HEK293 (cell line): ENCODE data around the gene FIBP.

ENCODE experiments used
- ATF2 ChIP-seq: fragments of 450-650 bp; formaldehyde crosslinking; IDR thresholded peaks from 2 replicates; pipeline ENCODE4 v1.5.1; 2016; ENCODE audit warnings: missing biosample characterization, missing genetic modification characterization, low read depth
- BCL11B ChIP-seq: fragments of 450-650 bp; formaldehyde crosslinking; IDR thresholded peaks from 2 replicates; pipeline ENCODE4 v1.5.1; 2016; ENCODE audit warnings: low read depth, missing biosample characterization, missing genetic modification characterization
- GFI1B ChIP-seq: fragments of 450-650 bp; formaldehyde crosslinking; IDR thresholded peaks from 2 replicates; pipeline ENCODE4 v1.5.1; 2016; ENCODE audit warnings: missing biosample characterization, missing genetic modification characterization
- GLI2 ChIP-seq: fragments of 450-650 bp; formaldehyde crosslinking; IDR thresholded peaks from 2 replicates; pipeline ENCODE4; 2017; ENCODE audit warnings: missing biosample characterization, missing genetic modification characterization, low read depth, borderline replicate concordance
- KLF10 ChIP-seq: fragments of 450-650 bp; IDR thresholded peaks from 2 replicates; pipeline ENCODE4 v1.5.1; 2018; ENCODE audit warnings: missing biosample characterization, mild to moderate bottlenecking, missing genetic modification characterization
- KLF16 ChIP-seq: fragments of 450-650 bp; formaldehyde crosslinking; IDR thresholded peaks from 2 replicates; pipeline ENCODE4 v1.5.1; 2017; ENCODE audit warnings: missing biosample characterization, missing genetic modification characterization
- OSR2 ChIP-seq: fragments of 450-650 bp; formaldehyde crosslinking; IDR thresholded peaks from 2 replicates; pipeline ENCODE4 v1.5.1; 2016; ENCODE audit warnings: missing biosample characterization, missing genetic modification characterization
- PRDM2 ChIP-seq: fragments of 450-650 bp; formaldehyde crosslinking; IDR thresholded peaks from 2 replicates; pipeline ENCODE4 v1.5.1; 2016; ENCODE audit warnings: missing biosample characterization, missing genetic modification characterization, borderline replicate concordance
- YY1 ChIP-seq: fragments of 450-650 bp; formaldehyde crosslinking; IDR thresholded peaks from 2 replicates; pipeline ENCODE4 v1.5.1; 2018; ENCODE audit warnings: missing biosample characterization, missing genetic modification characterization
- ZNF140 ChIP-seq: fragments of 450-650 bp; formaldehyde crosslinking; IDR thresholded peaks from 2 replicates; pipeline ENCODE4 v1.5.1; 2016; ENCODE audit warnings: missing biosample characterization, missing genetic modification characterization
- ZNF146 ChIP-seq: fragments of 450-650 bp; formaldehyde crosslinking; IDR thresholded peaks from 2 replicates; pipeline ENCODE4 v1.5.1; 2016; ENCODE audit warnings: missing biosample characterization, missing genetic modification characterization
- ZNF16 ChIP-seq: fragments of 450-650 bp; formaldehyde crosslinking; IDR thresholded peaks from 2 replicates; pipeline ENCODE4 v1.5.1; 2016; ENCODE audit warnings: low read depth, missing biosample characterization, missing genetic modification characterization
- ZNF184 ChIP-seq: fragments of 450-650 bp; IDR thresholded peaks from 2 replicates; pipeline ENCODE4 v1.5.1; 2018; ENCODE audit warnings: missing biosample characterization, mild to moderate bottlenecking, missing genetic modification characterization
- ZNF404 ChIP-seq: fragments of 450-650 bp; formaldehyde crosslinking; IDR thresholded peaks from 2 replicates; pipeline ENCODE4 v1.5.1; 2017; ENCODE audit warnings: missing biosample characterization, missing genetic modification characterization
- ZNF530 ChIP-seq: fragments of 450-650 bp; formaldehyde crosslinking; IDR thresholded peaks from 2 replicates; pipeline ENCODE4 v1.5.1; 2016; ENCODE audit warnings: low read depth, missing biosample characterization, missing genetic modification characterization
- ZNF544 ChIP-seq: fragments of 450-650 bp; formaldehyde crosslinking; IDR thresholded peaks from 2 replicates; pipeline ENCODE4 v1.5.0; 2017; ENCODE audit warnings: missing biosample characterization, missing genetic modification characterization
- ZNF548 ChIP-seq: fragments of 450-650 bp; formaldehyde crosslinking; IDR thresholded peaks from 2 replicates; pipeline ENCODE4 v1.5.1; 2016; ENCODE audit warnings: missing biosample characterization, missing genetic modification characterization
- ZNF561 ChIP-seq: fragments of 450-650 bp; IDR thresholded peaks from 2 replicates; pipeline ENCODE4 v1.5.1; 2018; ENCODE audit warnings: missing biosample characterization, missing genetic modification characterization, borderline replicate concordance
- ZNF571 ChIP-seq: fragments of 450-650 bp; formaldehyde crosslinking; IDR thresholded peaks from 2 replicates; pipeline ENCODE4 v1.5.0; 2017; ENCODE audit warnings: missing biosample characterization, missing genetic modification characterization
- ZNF670 ChIP-seq: fragments of 450-650 bp; formaldehyde crosslinking; IDR thresholded peaks from 2 replicates; pipeline ENCODE4 v1.5.1; 2016; ENCODE audit warnings: missing biosample characterization, missing genetic modification characterization, low read depth
- ZNF776 ChIP-seq: fragments of 450-650 bp; formaldehyde crosslinking; IDR thresholded peaks from 2 replicates; pipeline ENCODE4 v1.5.0; 2017; ENCODE audit warnings: missing biosample characterization, missing genetic modification characterization, borderline replicate concordance
- ZNF792 ChIP-seq: fragments of 450-650 bp; formaldehyde crosslinking; IDR thresholded peaks from 2 replicates; pipeline ENCODE4 v1.5.1; 2016; ENCODE audit warnings: missing biosample characterization, missing genetic modification characterization
- TF ChIP-seq, protein P1 (sequence below): fragments of 450-650 bp; formaldehyde crosslinking; IDR thresholded peaks from 2 replicates; pipeline ENCODE4 v1.5.1; 2016; ENCODE audit warnings: missing biosample characterization, missing genetic modification characterization
- TF ChIP-seq, protein P2 (sequence below): fragments of 450-650 bp; formaldehyde crosslinking; IDR thresholded peaks from 2 replicates; pipeline ENCODE4 v1.5.1; 2017; ENCODE audit warnings: missing biosample characterization, missing genetic modification characterization
- TF ChIP-seq, protein P3 (sequence below): fragments of 450-650 bp; IDR thresholded peaks from 2 replicates; pipeline ENCODE4 v1.5.1; 2018; ENCODE audit warnings: missing biosample characterization, missing genetic modification characterization
- TF ChIP-seq, protein P4 (sequence below): fragments of 450-650 bp; formaldehyde crosslinking; IDR thresholded peaks from 2 replicates; pipeline ENCODE4 v1.5.1; 2016; ENCODE audit warnings: missing biosample characterization, missing genetic modification characterization

Gene FIBP

GRCh38 chr11:65873318-65874156, 14.7 kb downstream of the FIBP start (continued):
- TF ChIP-seq ZNF184 (tag by site-specific recombination) (no peak), ZNF776 (no peak), YY1 (tag by site-specific recombination) (no peak), ZNF561 (0 out of 2 replicates have a peak, but pooled peaks have one; percentile 67), ZNF146 (tag by site-specific recombination) (no peak), OSR2 (tag by site-specific recombination) (no peak), ZNF544 (tag by site-specific recombination) (no peak), ZNF140 (tag by site-specific recombination) (no peak), ZNF530 (tag by site-specific recombination) (no peak), KLF10 (tag by site-specific recombination) (no peak; the same call in 1 of the 2 replicates), ATF2 (no peak), BCL11B (tag by site-specific recombination) (no peak), GFI1B (no peak), ZNF792 (tag by site-specific recombination) (no peak), ZNF404 (tag by site-specific recombination) (no peak), KLF16 (peak; percentile 64; the same call in 1 of the 2 replicates), ZNF548 (no peak), ZNF670 (tag by site-specific recombination) (no peak), ZNF16 (no peak), GLI2 (tag by site-specific recombination) (no peak), PRDM2 (tag by site-specific recombination) (no peak), ZNF571 (tag by site-specific recombination) (no peak)
- TF ChIP-seq, protein P1, sequence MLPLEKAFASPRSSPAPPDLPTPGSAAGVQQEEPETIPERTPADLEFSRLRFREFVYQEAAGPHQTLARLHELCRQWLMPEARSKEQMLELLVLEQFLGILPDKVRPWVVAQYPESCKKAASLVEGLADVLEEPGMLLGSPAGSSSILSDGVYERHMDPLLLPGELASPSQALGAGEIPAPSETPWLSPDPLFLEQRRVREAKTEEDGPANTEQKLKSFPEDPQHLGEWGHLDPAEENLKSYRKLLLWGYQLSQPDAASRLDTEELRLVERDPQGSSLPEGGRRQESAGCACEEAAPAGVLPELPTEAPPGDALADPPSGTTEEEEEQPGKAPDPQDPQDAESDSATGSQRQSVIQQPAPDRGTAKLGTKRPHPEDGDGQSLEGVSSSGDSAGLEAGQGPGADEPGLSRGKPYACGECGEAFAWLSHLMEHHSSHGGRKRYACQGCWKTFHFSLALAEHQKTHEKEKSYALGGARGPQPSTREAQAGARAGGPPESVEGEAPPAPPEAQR (tag by site-specific recombination): no peak
- TF ChIP-seq, protein P2, sequence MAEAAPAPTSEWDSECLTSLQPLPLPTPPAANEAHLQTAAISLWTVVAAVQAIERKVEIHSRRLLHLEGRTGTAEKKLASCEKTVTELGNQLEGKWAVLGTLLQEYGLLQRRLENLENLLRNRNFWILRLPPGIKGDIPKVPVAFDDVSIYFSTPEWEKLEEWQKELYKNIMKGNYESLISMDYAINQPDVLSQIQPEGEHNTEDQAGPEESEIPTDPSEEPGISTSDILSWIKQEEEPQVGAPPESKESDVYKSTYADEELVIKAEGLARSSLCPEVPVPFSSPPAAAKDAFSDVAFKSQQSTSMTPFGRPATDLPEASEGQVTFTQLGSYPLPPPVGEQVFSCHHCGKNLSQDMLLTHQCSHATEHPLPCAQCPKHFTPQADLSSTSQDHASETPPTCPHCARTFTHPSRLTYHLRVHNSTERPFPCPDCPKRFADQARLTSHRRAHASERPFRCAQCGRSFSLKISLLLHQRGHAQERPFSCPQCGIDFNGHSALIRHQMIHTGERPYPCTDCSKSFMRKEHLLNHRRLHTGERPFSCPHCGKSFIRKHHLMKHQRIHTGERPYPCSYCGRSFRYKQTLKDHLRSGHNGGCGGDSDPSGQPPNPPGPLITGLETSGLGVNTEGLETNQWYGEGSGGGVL (tag by site-specific recombination): peak; percentile 46
- TF ChIP-seq, protein P3, sequence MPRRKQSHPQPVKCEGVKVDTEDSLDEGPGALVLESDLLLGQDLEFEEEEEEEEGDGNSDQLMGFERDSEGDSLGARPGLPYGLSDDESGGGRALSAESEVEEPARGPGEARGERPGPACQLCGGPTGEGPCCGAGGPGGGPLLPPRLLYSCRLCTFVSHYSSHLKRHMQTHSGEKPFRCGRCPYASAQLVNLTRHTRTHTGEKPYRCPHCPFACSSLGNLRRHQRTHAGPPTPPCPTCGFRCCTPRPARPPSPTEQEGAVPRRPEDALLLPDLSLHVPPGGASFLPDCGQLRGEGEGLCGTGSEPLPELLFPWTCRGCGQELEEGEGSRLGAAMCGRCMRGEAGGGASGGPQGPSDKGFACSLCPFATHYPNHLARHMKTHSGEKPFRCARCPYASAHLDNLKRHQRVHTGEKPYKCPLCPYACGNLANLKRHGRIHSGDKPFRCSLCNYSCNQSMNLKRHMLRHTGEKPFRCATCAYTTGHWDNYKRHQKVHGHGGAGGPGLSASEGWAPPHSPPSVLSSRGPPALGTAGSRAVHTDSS: no peak
- TF ChIP-seq, protein P4, sequence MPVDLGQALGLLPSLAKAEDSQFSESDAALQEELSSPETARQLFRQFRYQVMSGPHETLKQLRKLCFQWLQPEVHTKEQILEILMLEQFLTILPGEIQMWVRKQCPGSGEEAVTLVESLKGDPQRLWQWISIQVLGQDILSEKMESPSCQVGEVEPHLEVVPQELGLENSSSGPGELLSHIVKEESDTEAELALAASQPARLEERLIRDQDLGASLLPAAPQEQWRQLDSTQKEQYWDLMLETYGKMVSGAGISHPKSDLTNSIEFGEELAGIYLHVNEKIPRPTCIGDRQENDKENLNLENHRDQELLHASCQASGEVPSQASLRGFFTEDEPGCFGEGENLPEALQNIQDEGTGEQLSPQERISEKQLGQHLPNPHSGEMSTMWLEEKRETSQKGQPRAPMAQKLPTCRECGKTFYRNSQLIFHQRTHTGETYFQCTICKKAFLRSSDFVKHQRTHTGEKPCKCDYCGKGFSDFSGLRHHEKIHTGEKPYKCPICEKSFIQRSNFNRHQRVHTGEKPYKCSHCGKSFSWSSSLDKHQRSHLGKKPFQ (tag by site-specific recombination): no peak
